ENCODE measurements around the gene ANKRD13A.

DNA sequence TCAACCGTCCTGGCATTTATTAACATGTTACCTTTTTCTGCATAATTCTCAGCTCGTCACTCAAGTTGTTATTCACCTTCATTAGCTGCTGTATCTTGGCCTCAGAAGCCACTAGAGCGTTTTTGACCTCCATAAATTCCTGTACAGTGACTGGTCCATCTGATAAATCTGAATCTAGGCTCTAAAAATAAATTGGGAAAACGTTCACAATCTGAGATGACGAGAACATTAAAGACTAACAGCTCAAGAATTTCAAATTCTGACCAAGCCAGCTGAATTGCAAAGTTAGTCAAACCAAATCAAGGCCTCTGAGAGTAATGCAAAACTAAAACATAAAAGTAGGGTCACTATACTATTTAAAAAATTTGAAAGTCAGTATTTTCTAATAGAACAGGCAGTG is 48.1 kb upstream of the ANKRD13A start:
- TF ChIP-seq EP300 (IDR thresholded peaks at IDR 0.05) = no peak
- TF ChIP-seq, protein P1, sequence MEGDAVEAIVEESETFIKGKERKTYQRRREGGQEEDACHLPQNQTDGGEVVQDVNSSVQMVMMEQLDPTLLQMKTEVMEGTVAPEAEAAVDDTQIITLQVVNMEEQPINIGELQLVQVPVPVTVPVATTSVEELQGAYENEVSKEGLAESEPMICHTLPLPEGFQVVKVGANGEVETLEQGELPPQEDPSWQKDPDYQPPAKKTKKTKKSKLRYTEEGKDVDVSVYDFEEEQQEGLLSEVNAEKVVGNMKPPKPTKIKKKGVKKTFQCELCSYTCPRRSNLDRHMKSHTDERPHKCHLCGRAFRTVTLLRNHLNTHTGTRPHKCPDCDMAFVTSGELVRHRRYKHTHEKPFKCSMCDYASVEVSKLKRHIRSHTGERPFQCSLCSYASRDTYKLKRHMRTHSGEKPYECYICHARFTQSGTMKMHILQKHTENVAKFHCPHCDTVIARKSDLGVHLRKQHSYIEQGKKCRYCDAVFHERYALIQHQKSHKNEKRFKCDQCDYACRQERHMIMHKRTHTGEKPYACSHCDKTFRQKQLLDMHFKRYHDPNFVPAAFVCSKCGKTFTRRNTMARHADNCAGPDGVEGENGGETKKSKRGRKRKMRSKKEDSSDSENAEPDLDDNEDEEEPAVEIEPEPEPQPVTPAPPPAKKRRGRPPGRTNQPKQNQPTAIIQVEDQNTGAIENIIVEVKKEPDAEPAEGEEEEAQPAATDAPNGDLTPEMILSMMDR (IDR thresholded peaks at IDR 0.05) = no peak

All from ovary (tissue), 3 donors.